ENCODE measurements around the gene PDXK. TPM values are rescaled to one million over a fixed set of nuclear protein-coding genes. Genes with fewer than 3 reads are reported as not detected.

Gene PDXK
- total and polyA plus RNA-seq, 2 of the 8 experiments (the other 6 are each of a cell fraction or from before 2014, with no cell fraction given) = 78.0 to 112 TPM

- TF ChIP-seq CHD7 (IDR thresholded peaks at IDR 0.05; ENCODE audit: insufficient replicate concordance, low read length) (no peak), HDAC6 (IDR thresholded peaks at IDR 0.05; ENCODE audit: low read depth, low read length) (no peak), NANOG (IDR thresholded peaks at IDR 0.05; ENCODE audit: insufficient read depth, low read depth, low read length, poor library complexity, severe bottlenecking) (no peak), RAD21 (IDR thresholded peaks at IDR 0.05 in 1 of 2, conservative IDR thresholded peaks at IDR 0.05 in 1 of 2; ENCODE audit: low read depth in 2 of 2, low read length in 2 of 2) (no peak), ATF3 (IDR thresholded peaks at IDR 0.05; ENCODE audit: insufficient read depth, low read depth, low read length) (no peak), KDM1A (IDR thresholded peaks at IDR 0.05; ENCODE audit: borderline replicate concordance, low read length) (no peak), BRCA1 (IDR thresholded peaks at IDR 0.05; ENCODE audit: low read depth, low read length) (no peak), ZNF274 (IDR thresholded peaks at IDR 0.05; ENCODE audit: borderline replicate concordance, extremely low read depth, low read length) (no peak), MAFK (IDR thresholded peaks at IDR 0.05; ENCODE audit: low read depth, low read length) (no peak), POLR2A (IDR thresholded peaks at IDR 0.05; ENCODE audit: control extremely low read depth in 1 of 2, low read depth in 2 of 2, low read length in 2 of 2) (no peak)
Measured at GRCh38 chr21:43751955-43752591, 33.1 kb downstream of the PDXK start (continued).

Data from H1 (cell line).